HepG2 (cell line): ENCODE data around the gene COPS6. TPM values are rescaled to one million over a fixed set of nuclear protein-coding genes. Genes with fewer than 3 reads are reported as not detected.
A peak's percentile ranks its signal among the peaks of the same experiment; 100 is the strongest.

Experiments used
- BCL3 ChIP-seq: sonication (generic); formaldehyde crosslinking; IDR thresholded peaks from 2 replicates; pipeline ENCODE4 v1.5.1; 2020; ENCODE audit warnings: mild to moderate bottlenecking, missing genetic modification reagents, moderate library complexity
- IRF9 ChIP-seq: sonication (generic); formaldehyde crosslinking; IDR thresholded peaks from 2 replicates; pipeline ENCODE4 v1.8.0; 2022; ENCODE audit warnings: missing genetic modification reagents, mild to moderate bottlenecking, borderline replicate concordance
- KDM3A ChIP-seq: IDR thresholded peaks from 2 replicates; pipeline ENCODE4 v1.6.1; 2018; ENCODE audit warnings: low read depth, missing compliant biosample characterization
- KMT2A ChIP-seq: sonication (generic); formaldehyde crosslinking; IDR thresholded peaks from 2 replicates; pipeline ENCODE4 v1.4.0; 2020; ENCODE audit warnings: missing genetic modification reagents
- RBM39 ChIP-seq: fragments of 200-400 bp; formaldehyde crosslinking; IDR thresholded peaks from one replicate; pipeline ENCODE4 v1.6.1; 2018; ENCODE audit warnings: antibody characterized with exemption, mild to moderate bottlenecking, low read depth, low read length; ENCODE audit not compliant: poor library complexity, severe bottlenecking
- TFAP4 ChIP-seq: sonication (generic); IDR thresholded peaks from 2 replicates; pipeline ENCODE4 v1.6.1; 2016; ENCODE audit warnings: low read depth, borderline replicate concordance
- THAP9 ChIP-seq: sonication (generic); formaldehyde crosslinking; IDR thresholded peaks from 2 replicates; pipeline ENCODE4; 2020; ENCODE audit warnings: missing genetic modification reagents, mild to moderate bottlenecking, borderline replicate concordance
- YEATS2 ChIP-seq: sonication (generic); formaldehyde crosslinking; IDR thresholded peaks from 2 replicates; pipeline ENCODE4 v1.4.0; 2020; ENCODE audit warnings: missing genetic modification reagents, borderline replicate concordance
- ZBTB39 ChIP-seq: sonication (generic); formaldehyde crosslinking; IDR thresholded peaks from 2 replicates; pipeline ENCODE4 v1.5.0; 2020; ENCODE audit warnings: missing genetic modification reagents
- ZBTB43 ChIP-seq: sonication (generic); formaldehyde crosslinking; conservative IDR thresholded peaks from 2 replicates; pipeline ENCODE4 v1.4.0; 2020; ENCODE audit warnings: missing genetic modification reagents
- ZEB1 ChIP-seq: IDR thresholded peaks from 2 replicates; pipeline ENCODE4 v1.6.1; 2012; ENCODE audit warnings: mild to moderate bottlenecking, low read depth, inconsistent platforms; ENCODE audit not compliant: insufficient replicate concordance
- ZNF616 ChIP-seq: sonication (generic); formaldehyde crosslinking; IDR thresholded peaks from 2 replicates; pipeline ENCODE4 v1.5.0; 2020; ENCODE audit warnings: low read depth, mild to moderate bottlenecking, missing genetic modification reagents
- ZNF713 ChIP-seq: sonication (generic); formaldehyde crosslinking; IDR thresholded peaks from 2 replicates; pipeline ENCODE4 v1.4.0; 2020; ENCODE audit warnings: mild to moderate bottlenecking, missing genetic modification reagents
- ZNF841 ChIP-seq: sonication (generic); formaldehyde crosslinking; IDR thresholded peaks from 2 replicates; pipeline ENCODE4 v1.8.1; 2023; ENCODE audit warnings: missing genetic modification reagents, borderline replicate concordance
- polyA plus RNA-seq, 8 experiments: library from polyadenylated mRNA; depleted of rRNA in 3 of 8; stranded (reverse) in 7 of 8; unstranded in 1 of 8; fragments of >200 nt; fragmentation: Illumina TruSeq in 4 of 8; extraction: Trizol in 4 of 8; gene quantifications; 2 replicates each; pipeline versions ENCODE4 v1.2.1 to v1.2.3, GENCODE V29; 2011 to 2016; ENCODE audit warnings: low read depth in 4 of 8, missing spikeins in 1 of 8, mixed read lengths in 1 of 8; ENCODE audit not compliant: insufficient read depth in 1 of 8
- total RNA-seq, 5 experiments: library from RNA; depleted of rRNA; stranded (reverse); fragments of >200 nt; fragmentation: Illumina TruSeq; extraction: Trizol; gene quantifications; 2 replicates each; pipeline ENCODE4 v1.2.3, GENCODE V29; 2016; ENCODE audit warnings: low read depth in 1 of 5

Gene COPS6
- total and polyA plus RNA-seq, 2 of the 13 experiments (the other 11 are each of a cell fraction or from before 2014, with no cell fraction given) = 33.4 to 117 TPM

- peak; percentile 18 for TF ChIP-seq RBM39
- TF ChIP-seq KDM3A = 0 out of 2 replicates have a peak, but pooled peaks have one; percentile 6
- TF ChIP-seq BCL3 (CRISPR knock-in tag) = 0 out of 2 replicates have a peak, but pooled peaks have one; percentile 71
- TF ChIP-seq YEATS2 (CRISPR knock-in tag) = peak; percentile 59; the same call in 1 of the 2 replicates
- TF ChIP-seq ZNF713 (CRISPR knock-in tag) = 0 out of 2 replicates have a peak, but pooled peaks have one; percentile 7
- TF ChIP-seq THAP9 = peak; percentile 64; the same call in 1 of the 2 replicates
- peak; percentile 63 for TF ChIP-seq IRF9
- TF ChIP-seq ZBTB39 (CRISPR knock-in tag) = peak; percentile 41; the same call in 1 of the 2 replicates
- TF ChIP-seq KMT2A (CRISPR knock-in tag) = peak; percentile 47; the same call in 1 of the 2 replicates
- TF ChIP-seq TFAP4 = no peak
- TF ChIP-seq ZBTB43 (CRISPR knock-in tag) = peak; percentile 59; the same call in 1 of the 2 replicates
- 0 out of 2 replicates have a peak, but pooled peaks have one; percentile 22 for TF ChIP-seq ZNF616 (CRISPR knock-in tag)
- TF ChIP-seq ZEB1 = no peak
- no peak for TF ChIP-seq ZNF841 (CRISPR knock-in tag)
Measured at GRCh38 chr7:100126931-100127865, 38.4 kb downstream of the COPS6 start, which contains the start of gene MBLAC1 (continued).
